Measurements from ENCODE around the gene PDE6A. TPM values are rescaled to one million over a fixed set of nuclear protein-coding genes. Genes with fewer than 3 reads are reported as not detected.

PDE6A gene
- total RNA-seq, 1 donor from 2014 or later, result not detected

DNA sequence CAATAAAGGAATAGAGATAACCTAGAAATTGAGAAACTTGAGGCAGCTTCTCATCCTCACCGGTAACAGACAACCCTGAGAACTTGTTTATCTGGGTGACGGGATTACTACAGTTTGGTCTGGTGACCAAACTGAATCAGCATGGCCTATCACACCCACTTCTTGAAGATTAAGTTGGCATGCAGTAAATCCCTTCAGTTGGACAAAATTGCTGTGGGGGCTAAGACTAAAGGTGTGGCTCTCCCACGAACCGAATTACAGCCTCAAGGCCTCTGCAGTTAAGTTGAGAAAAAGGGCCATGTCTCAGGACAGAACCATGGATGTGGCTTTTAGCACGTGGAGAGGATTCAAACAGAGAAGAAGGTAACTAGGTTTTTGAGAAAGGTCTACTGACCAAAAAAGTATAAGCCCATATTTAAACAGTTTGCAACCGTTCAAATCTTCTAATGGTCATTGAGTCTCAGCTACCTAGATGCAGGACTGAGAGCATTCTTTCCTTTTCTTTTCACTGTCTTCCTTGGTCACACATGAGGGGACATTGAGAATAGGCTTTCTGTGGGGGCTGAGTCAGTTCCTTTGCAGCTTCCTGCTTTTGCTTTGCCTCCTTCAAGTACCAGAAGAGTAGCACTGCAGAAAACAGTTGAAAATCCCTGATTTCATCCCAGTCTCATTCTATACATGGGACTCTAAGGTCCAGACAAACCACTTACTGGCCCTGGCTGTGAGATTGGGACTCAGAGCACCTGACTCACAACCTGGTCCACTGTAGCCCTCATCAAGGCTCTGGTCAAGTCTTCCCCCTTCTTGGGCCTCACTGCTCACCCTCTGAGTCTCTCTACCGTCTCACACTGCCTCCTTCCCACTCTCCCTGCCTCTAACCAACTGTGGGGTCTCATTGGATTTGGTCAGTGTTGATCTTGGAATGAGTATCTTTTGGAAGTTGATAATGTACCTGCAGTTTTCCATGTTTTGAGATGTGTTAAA is 30.9 kb downstream of the PDE6A start:
- Histone ChIP-seq H3K4me1 (no peaks in the 10 kb centered on the region), H3K27me3 (ENCODE audit: low read depth) (no peaks in the 10 kb centered on the region), H3K36me3 (no peaks in the 10 kb centered on the region), H3K9me3 (no peaks in the 10 kb centered on the region), H3K4me3 (no peak overlapping the region), H3K27ac (no peak overlapping the region)
- ATAC-seq (no peak), DNase-seq (no peak)
- intact Hi-C loops (cut with DNase I), result no loop called here
- TF ChIP-seq, protein P1, sequence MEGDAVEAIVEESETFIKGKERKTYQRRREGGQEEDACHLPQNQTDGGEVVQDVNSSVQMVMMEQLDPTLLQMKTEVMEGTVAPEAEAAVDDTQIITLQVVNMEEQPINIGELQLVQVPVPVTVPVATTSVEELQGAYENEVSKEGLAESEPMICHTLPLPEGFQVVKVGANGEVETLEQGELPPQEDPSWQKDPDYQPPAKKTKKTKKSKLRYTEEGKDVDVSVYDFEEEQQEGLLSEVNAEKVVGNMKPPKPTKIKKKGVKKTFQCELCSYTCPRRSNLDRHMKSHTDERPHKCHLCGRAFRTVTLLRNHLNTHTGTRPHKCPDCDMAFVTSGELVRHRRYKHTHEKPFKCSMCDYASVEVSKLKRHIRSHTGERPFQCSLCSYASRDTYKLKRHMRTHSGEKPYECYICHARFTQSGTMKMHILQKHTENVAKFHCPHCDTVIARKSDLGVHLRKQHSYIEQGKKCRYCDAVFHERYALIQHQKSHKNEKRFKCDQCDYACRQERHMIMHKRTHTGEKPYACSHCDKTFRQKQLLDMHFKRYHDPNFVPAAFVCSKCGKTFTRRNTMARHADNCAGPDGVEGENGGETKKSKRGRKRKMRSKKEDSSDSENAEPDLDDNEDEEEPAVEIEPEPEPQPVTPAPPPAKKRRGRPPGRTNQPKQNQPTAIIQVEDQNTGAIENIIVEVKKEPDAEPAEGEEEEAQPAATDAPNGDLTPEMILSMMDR (IDR thresholded peaks at IDR 0.05), result no peak

DNA sequence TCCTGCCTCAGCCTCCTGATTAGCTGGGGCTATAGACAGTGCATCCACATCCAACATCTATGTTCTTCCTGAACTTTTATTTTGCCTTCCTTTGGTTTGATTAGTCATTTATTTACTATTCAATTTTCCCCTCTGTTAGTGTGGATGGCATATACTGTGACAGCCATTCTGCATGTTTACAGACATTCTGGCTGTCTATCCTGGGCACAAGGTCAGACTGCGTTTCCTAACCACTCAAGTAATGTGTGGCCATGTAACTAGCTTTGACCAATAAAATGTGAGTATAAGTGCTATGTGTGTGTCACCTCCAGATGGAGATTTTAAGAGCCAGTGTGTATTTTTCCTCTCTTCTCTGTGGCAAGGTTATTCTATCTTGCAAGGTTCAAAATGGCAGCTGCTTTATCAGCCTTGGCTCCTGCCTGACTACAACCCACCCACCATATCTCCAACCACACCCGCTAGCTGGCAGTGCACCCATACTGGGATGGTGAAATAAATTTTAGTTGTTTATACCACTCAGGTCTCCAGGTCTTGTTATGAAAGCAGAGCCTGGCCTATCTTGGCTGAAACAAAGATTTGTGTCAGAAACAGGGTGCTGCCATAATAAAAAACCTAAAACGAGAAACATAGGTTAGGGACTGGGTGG is 32.2 kb downstream of the PDE6A start:
- H3K36me3 ChIP-seq, result no peaks in the 10 kb centered on the region
- TF ChIP-seq, protein P1 (IDR thresholded peaks at IDR 0.05), result no peak
- ATAC-seq, result no peak

DNA sequence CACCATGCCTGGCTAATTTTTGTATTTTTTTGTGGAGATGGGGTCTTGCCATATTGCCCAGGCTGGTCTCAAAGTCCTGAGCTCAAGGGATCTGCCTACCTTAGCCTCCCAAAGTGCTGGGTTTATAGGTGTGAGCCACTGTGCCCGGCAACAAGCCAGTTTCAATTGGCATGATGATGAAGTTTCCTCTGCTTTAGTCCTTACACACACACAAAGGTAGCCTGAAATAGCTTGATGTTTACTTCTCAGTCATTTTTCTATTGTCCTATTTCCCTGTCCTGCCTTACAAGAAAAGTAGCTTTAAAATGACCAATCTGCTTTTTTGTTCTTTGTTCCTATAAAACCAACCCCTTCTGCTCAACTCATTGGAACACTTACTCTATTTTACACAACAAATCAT is 33.6 kb downstream of the PDE6A start:
- TF ChIP-seq, protein P1 (IDR thresholded peaks at IDR 0.05), result no peak
- Histone ChIP-seq H3K27ac (no peak overlapping the region), H3K4me1 (no peaks in the 10 kb centered on the region), H3K36me3 (no peaks in the 10 kb centered on the region), H3K27me3 (ENCODE audit: low read depth) (no peaks in the 10 kb centered on the region), H3K4me3 (no peak overlapping the region), H3K9me3 (no peaks in the 10 kb centered on the region)
- intact Hi-C loops (cut with DNase I), result no loop called here
- ATAC-seq (no peak), DNase-seq (no peak)

More for the DNA sequence above, 32.2 kb downstream of the PDE6A start:
- Histone ChIP-seq H3K4me1 (no peaks in the 10 kb centered on the region), H3K4me3 (no peak overlapping the region), H3K27ac (no peak overlapping the region), H3K9me3 (no peaks in the 10 kb centered on the region), H3K27me3 (ENCODE audit: low read depth) (no peaks in the 10 kb centered on the region)
- intact Hi-C loops (cut with DNase I), result no loop called here
- DNase-seq, result no peak

DNA sequence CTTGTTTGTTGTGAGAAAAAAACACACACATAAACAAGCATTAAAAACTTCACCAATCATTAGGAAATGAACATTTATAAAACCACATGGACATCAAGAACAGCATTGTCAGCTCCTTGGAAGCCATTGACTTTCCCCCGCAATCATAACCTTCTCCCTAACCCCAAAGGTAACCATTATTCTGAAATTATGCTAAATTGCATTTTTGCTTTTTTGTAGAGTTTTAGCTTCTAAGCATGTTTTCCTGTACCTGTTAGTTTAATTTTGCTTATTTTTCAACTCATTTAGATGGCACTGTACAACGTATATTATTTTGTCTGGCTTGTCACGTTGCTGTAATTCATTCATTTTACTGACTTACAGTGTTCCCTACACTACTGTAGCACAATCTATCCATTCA is 36.8 kb downstream of the PDE6A start:
- Histone ChIP-seq H3K36me3 (no peaks in the 10 kb centered on the region), H3K4me1 (no peaks in the 10 kb centered on the region), H3K9me3 (no peaks in the 10 kb centered on the region), H3K27me3 (ENCODE audit: low read depth) (no peaks in the 10 kb centered on the region), H3K27ac (no peak overlapping the region), H3K4me3 (no peak overlapping the region)
- no peak for DNase-seq
- ATAC-seq, result no peak
- intact Hi-C loops (cut with DNase I), result no loop called here
- TF ChIP-seq, protein P1 (IDR thresholded peaks at IDR 0.05), result no peak

DNA sequence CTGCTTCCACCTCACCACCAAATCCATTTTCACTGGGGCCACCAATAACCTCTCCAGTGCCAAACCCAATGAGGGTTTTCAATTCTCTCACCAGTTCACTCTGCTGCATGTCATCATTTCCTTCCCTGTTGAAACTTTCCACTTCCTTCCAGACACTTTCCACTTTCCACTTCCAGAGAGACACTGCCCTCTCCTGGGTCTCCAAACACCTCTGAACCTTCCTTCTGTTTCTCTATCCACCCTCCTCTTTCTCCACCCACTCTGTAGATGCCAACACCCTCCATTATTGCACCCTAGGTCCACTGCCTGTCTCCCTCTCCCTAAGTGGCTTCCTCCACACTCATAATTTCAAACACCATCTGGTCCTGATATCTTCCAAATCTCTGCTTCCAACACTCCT is 39.6 kb downstream of the PDE6A start:
- no peaks in the 10 kb centered on the region for H3K27me3 ChIP-seq (ENCODE audit: low read depth)
- ATAC-seq, result peak in 1 of 2 donors; percentile 32
- no peaks in the 10 kb centered on the region for H3K36me3 ChIP-seq
- H3K27ac ChIP-seq, result no peak overlapping the region
- TF ChIP-seq, protein P1 (IDR thresholded peaks at IDR 0.05), result no peak
- DNase-seq, result no peak
- no peak overlapping the region for H3K4me3 ChIP-seq
- intact Hi-C loops (cut with DNase I), result no loop called here
- no peaks in the 10 kb centered on the region for H3K9me3 ChIP-seq
- no peaks in the 10 kb centered on the region for H3K4me1 ChIP-seq

Data from lower lobe of right lung (tissue), 2 donors.